Nucleus accumbens (tissue), 56 donors: ENCODE measurements around the gene BCL2L15.

Experiments used
- DNase-seq, 56 donors: peaks; one replicate each; lab custom pipeline; 2025; lab: John Stamatoyannopoulos, UW

Gene BCL2L15

DNA sequence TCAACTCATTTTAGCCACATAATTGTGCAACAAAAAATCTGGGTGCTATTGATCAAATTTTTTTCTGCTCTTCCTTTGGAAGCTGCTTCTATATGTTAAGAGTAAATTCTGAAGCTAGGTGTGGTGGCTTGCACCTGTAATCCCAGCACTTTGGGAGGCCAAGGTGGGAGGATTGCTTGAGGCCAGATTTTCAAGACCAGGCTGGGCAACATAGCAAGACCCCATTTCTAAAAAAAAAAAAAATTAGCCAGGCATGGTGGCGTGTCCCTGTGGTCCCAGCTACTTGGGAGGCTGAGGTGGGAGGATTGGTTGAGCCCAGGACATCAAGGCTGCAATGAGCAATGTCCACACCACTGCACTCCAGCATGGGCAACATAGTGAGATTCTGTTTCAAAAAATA is 50.8 kb downstream of the BCL2L15 start:
- DNase-seq: no peak

DNA sequence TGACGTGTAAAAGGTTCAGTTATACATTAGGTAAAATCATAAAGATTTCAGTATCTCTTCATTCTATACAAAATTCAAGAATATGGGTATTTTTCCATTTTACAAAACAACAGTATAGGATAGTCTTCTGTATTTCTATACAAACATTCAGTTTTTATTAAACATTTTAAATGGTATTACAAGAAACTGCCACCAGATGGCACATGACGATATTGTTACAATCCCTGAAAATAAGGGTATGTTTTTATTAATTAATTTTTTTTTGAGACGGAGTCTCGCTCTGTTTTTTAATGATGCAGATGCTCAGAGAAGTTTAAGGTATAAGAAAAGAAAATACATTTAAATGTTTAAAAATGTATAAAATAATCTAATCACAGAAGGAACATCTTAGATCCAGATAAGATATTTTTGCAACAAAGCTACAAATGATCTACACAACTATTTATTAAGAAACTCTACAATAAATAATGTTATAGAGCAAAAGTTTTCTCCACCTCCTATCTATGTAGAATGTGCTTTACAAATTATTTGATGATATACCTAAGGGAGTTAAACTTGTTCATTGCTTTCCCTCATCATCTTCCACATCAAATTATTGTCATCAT is 51.6 kb downstream of the BCL2L15 start:
- DNase-seq: no peak

DNA sequence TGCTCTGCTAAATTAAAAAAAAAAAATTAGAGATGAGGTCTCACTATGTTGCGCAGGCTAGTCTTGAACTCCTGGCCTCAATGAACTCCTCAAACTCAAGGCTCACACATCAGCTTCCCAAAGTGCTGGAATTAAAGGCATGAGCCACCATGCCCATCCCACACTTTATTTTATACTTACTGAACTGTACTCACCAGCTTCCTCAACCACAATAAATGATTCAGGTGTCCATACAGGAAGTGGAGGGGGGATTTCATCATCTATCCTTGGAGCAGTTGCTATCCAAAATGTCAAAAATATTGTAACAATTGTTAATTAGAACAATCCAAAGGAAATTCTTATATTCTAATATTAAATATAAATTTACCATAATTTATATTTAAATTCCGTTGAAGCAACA is 52.7 kb downstream of the BCL2L15 start:
- no peak for DNase-seq
